Renal cortical epithelial cell (primary cell): ENCODE measurements around the gene SLC44A5. TPM values are rescaled to one million over a fixed set of nuclear protein-coding genes. Genes with fewer than 3 reads are reported as not detected.
"Not testable (repeated sequence)": the region's sequence is repeated elsewhere in the genome, so short reads cannot be mapped to it uniquely, and the experiment has no call there.

Experiments used
- DNase-seq: peaks from one replicate; pipeline ENCODE4 v3.0.0-alpha.2; 2011; ENCODE audit warnings: low read depth
- total RNA-seq: library from RNA; depleted of rRNA; stranded (reverse); fragments of >200 nt; gene quantifications from 2 replicates; pipeline ENCODE4 v1.2.3, GENCODE V29; 2014

The SLC44A5 gene
- total RNA-seq, result 1.7 and 8.5 TPM in 2 replicates

- DNase-seq, result no peak
These were observed at the start of gene SLC44A5 for GRCh38 chr1:75611014-75611413. Gene SLC44A5, minus strand, starts transcription at chr1:75611114. Its CDS starts 69,667 bp downstream, at chr1:75541447.

- DNase-seq, result no peak
These were observed 45.0 kb upstream of the SLC44A5 start for GRCh38 chr1:75655931-75656330.

- not testable (repeated sequence) for DNase-seq
These were observed 36.3 kb upstream of the SLC44A5 start for GRCh38 chr1:75647183-75647582.

- not testable (repeated sequence) for DNase-seq
These were observed 34.2 kb upstream of the SLC44A5 start for GRCh38 chr1:75645153-75645552.

GRCh38 chr1:75643460-75643859 is 32.5 kb upstream of the SLC44A5 start:
- peak; percentile 13 for DNase-seq

- DNase-seq, result no peak
These were observed 30.4 kb upstream of the SLC44A5 start for GRCh38 chr1:75641325-75641724.

- DNase-seq, result no peak
These were observed 29.2 kb upstream of the SLC44A5 start for GRCh38 chr1:75640137-75640536.

GRCh38 chr1:75632350-75632949 is 21.5 kb upstream of the SLC44A5 start:
- peak; percentile 44 for DNase-seq

- DNase-seq, result no peak
These were observed 20.1 kb upstream of the SLC44A5 start for GRCh38 chr1:75630998-75631397.

GRCh38 chr1:75630004-75630594 is 19.2 kb upstream of the SLC44A5 start:
- no peak for DNase-seq

- no peak for DNase-seq
These were observed 14.9 kb upstream of the SLC44A5 start for GRCh38 chr1:75625795-75626194.

- no peak for DNase-seq
These were observed 7.5 kb upstream of the SLC44A5 start for GRCh38 chr1:75618382-75618781.

GRCh38 chr1:75616436-75617433 is 5.8 kb upstream of the SLC44A5 start:
- peak; percentile 43 for DNase-seq

- DNase-seq, result no peak
These were observed 4.9 kb upstream of the SLC44A5 start for GRCh38 chr1:75615613-75616435.

GRCh38 chr1:75614399-75614756 is 3.5 kb upstream of the SLC44A5 start:
- DNase-seq, result no peak

GRCh38 chr1:75613916-75614315 is 3.0 kb upstream of the SLC44A5 start:
- no peak for DNase-seq

GRCh38 chr1:75612976-75613375 is 2.1 kb upstream of the SLC44A5 start:
- DNase-seq, result no peak

GRCh38 chr1:75602486-75602885 is 8.4 kb downstream of the SLC44A5 start:
- DNase-seq, result no peak

- no peak for DNase-seq
These were observed 10.1 kb downstream of the SLC44A5 start for GRCh38 chr1:75600781-75601180.

GRCh38 chr1:75594327-75594726 is 16.6 kb downstream of the SLC44A5 start:
- DNase-seq, result no peak

GRCh38 chr1:75593457-75593856 is 17.5 kb downstream of the SLC44A5 start:
- not testable (repeated sequence) for DNase-seq

- DNase-seq, result no peak
These were observed 21.3 kb downstream of the SLC44A5 start for GRCh38 chr1:75589637-75590036.
